Measurements from ENCODE around the gene PCED1B.
A peak's percentile ranks its signal among the peaks of the same experiment; 100 is the strongest.

- peak; percentile 81 for TF ChIP-seq NFIC (IDR thresholded peaks at IDR 0.05)
- no peak for TF ChIP-seq TAF1 (IDR thresholded peaks at IDR 0.05; ENCODE audit: low read depth)
- no peak for TF ChIP-seq MAX (IDR thresholded peaks at IDR 0.05)
- peak; percentile 41; the same call in 1 of the 2 replicates for TF ChIP-seq CEBPB (IDR thresholded peaks at IDR 0.05)
- TF ChIP-seq FOXM1 (IDR thresholded peaks at IDR 0.05; ENCODE audit: borderline replicate concordance, low read depth): no peak
- TF ChIP-seq CREB1 (IDR thresholded peaks at IDR 0.05; ENCODE audit: low read depth): no peak
- no peak for TF ChIP-seq EP300 (IDR thresholded peaks at IDR 0.05; ENCODE audit: borderline replicate concordance)
- TF ChIP-seq TEAD4 (IDR thresholded peaks at IDR 0.05): 0 out of 2 replicates have a peak, but pooled peaks have one; percentile 11
- TF ChIP-seq REST (IDR thresholded peaks at IDR 0.05; ENCODE audit: low read depth): no peak
- TF ChIP-seq USF1 (IDR thresholded peaks at IDR 0.05): no peak
- no peak for TF ChIP-seq TCF12 (IDR thresholded peaks at IDR 0.05; ENCODE audit: low read depth)
- TF ChIP-seq RAD21 (IDR thresholded peaks at IDR 0.05; ENCODE audit: low read depth): no peak
- no peak for TF ChIP-seq ZBTB7A (IDR thresholded peaks at IDR 0.05; ENCODE audit: low read depth)
Measured at GRCh38 chr12:47184813-47185212, 105.4 kb downstream of the PCED1B start.
